H9 (cell line): ENCODE measurements around the gene PRR15. TPM values are rescaled to one million over a fixed set of nuclear protein-coding genes. Genes with fewer than 3 reads are reported as not detected.

Experiments used
- DNase-seq: peaks from one replicate; pipeline ENCODE4 v3.0.0-alpha.2; 2017
- H2AFZ ChIP-seq: one replicate; pipeline ENCODE4 v1.6.1; 2013; ENCODE audit warnings: mild to moderate bottlenecking, low read length, control low read depth, moderate library complexity
- H2AK5ac ChIP-seq: 2 replicates; pipeline ENCODE4 v1.6.1; 2013; ENCODE audit warnings: low read length, control low read depth, mixed read lengths; ENCODE audit not compliant: insufficient read length
- H2BK120ac ChIP-seq: one replicate; pipeline ENCODE4 v1.6.1; 2013; ENCODE audit warnings: low read depth, mild to moderate bottlenecking, low read length, control low read depth, inconsistent platforms; ENCODE audit not compliant: poor library complexity, severe bottlenecking
- H2BK12ac ChIP-seq: 2 replicates; pipeline ENCODE4 v1.6.1; 2013; ENCODE audit warnings: low read length, control low read depth, mixed read lengths, low read depth; ENCODE audit not compliant: insufficient read length
- H2BK15ac ChIP-seq: 2 replicates; pipeline ENCODE4 v1.6.1; 2013; ENCODE audit warnings: low read depth, low read length, control low read depth
- H2BK20ac ChIP-seq: one replicate; pipeline ENCODE4 v1.6.1; 2013; ENCODE audit warnings: low read depth, mild to moderate bottlenecking, low read length, control low read depth, inconsistent platforms; ENCODE audit not compliant: poor library complexity, severe bottlenecking
- H2BK5ac ChIP-seq: 2 replicates; pipeline ENCODE4 v1.6.1; 2013; ENCODE audit warnings: low read length, control low read depth, mixed read lengths; ENCODE audit not compliant: insufficient read length
- H3K14ac ChIP-seq: 2 replicates; pipeline ENCODE4 v1.6.1; 2013; ENCODE audit warnings: low read length, control low read depth; ENCODE audit not compliant: insufficient read depth
- H3K18ac ChIP-seq: 2 replicates; pipeline ENCODE4 v1.6.1; 2013; ENCODE audit warnings: low read depth, mild to moderate bottlenecking, mixed read lengths, low read length, control low read depth; ENCODE audit not compliant: insufficient read length
- H3K23ac ChIP-seq: 2 replicates; pipeline ENCODE4 v1.6.1; 2013; ENCODE audit warnings: low read length, control low read depth, mixed read lengths, low read depth; ENCODE audit not compliant: insufficient read length
- H3K23me2 ChIP-seq: 2 replicates; pipeline ENCODE4 v1.6.1; 2013; ENCODE audit warnings: low read depth, mild to moderate bottlenecking, mixed read lengths, low read length, control low read depth; ENCODE audit not compliant: insufficient read length, poor library complexity, severe bottlenecking
- H3K27ac ChIP-seq: 2 replicates; pipeline ENCODE4 v1.5.1; 2013; ENCODE audit warnings: low read length, control low read depth, mixed read lengths, low read depth; ENCODE audit not compliant: insufficient read length
- H3K27me3 ChIP-seq: 2 replicates; pipeline ENCODE4 v1.6.1; 2013; ENCODE audit warnings: low read length, control low read depth, inconsistent platforms; ENCODE audit not compliant: insufficient read depth
- H3K4ac ChIP-seq: 2 replicates; pipeline ENCODE4 v1.6.1; 2013; ENCODE audit warnings: low read depth, mild to moderate bottlenecking, control low read depth, inconsistent platforms, low read length, moderate library complexity
- H3K4me1 ChIP-seq: 2 replicates; pipeline ENCODE4 v1.6.1; 2013; ENCODE audit warnings: low read length, control low read depth, inconsistent platforms; ENCODE audit not compliant: insufficient read depth
- H3K4me2 ChIP-seq: 2 replicates; pipeline ENCODE4 v1.6.1; 2013; ENCODE audit warnings: low read length, control low read depth, mixed read lengths; ENCODE audit not compliant: insufficient read length, insufficient read depth
- H3K56ac ChIP-seq: 2 replicates; pipeline ENCODE4 v1.6.1; 2013; ENCODE audit warnings: low read depth, mild to moderate bottlenecking, mixed read lengths, low read length, control low read depth; ENCODE audit not compliant: insufficient read length
- H3K79me1 ChIP-seq: 2 replicates; pipeline ENCODE4 v1.6.1; 2013; ENCODE audit warnings: low read depth, mild to moderate bottlenecking, moderate library complexity, low read length, control low read depth, inconsistent platforms; ENCODE audit not compliant: insufficient read depth, poor library complexity, severe bottlenecking
- H3K79me2 ChIP-seq: 2 replicates; pipeline ENCODE4 v1.6.1; 2013; ENCODE audit warnings: low read length, control low read depth, inconsistent platforms; ENCODE audit not compliant: insufficient read depth
- H3K9ac ChIP-seq: 2 replicates; pipeline ENCODE4 v1.6.1; 2013; ENCODE audit warnings: low read length, control low read depth, mixed read lengths; ENCODE audit not compliant: insufficient read length; ENCODE audit errors: extremely low read depth
- H3K9me3 ChIP-seq: one replicate; pipeline ENCODE4 v1.6.1; 2013; ENCODE audit warnings: low read depth, low read length, inconsistent platforms; ENCODE audit not compliant: control insufficient read depth
- H3T11ph ChIP-seq: one replicate; pipeline ENCODE4 v1.6.1; 2013; ENCODE audit warnings: mild to moderate bottlenecking, low read length, control low read depth, inconsistent platforms
- H4K20me1 ChIP-seq: one replicate; pipeline ENCODE4 v1.6.1; 2013; ENCODE audit not compliant: control insufficient read depth, insufficient read length, insufficient read depth
- H4K5ac ChIP-seq: 2 replicates; pipeline ENCODE4 v1.6.1; 2013; ENCODE audit warnings: low read depth, mild to moderate bottlenecking, mixed read lengths, low read length, control low read depth; ENCODE audit not compliant: insufficient read length
- H4K8ac ChIP-seq: replicated peaks from 2 replicates; pipeline ENCODE4 v1.6.1; 2013; ENCODE audit warnings: low read length, control low read depth, mixed read lengths, low read depth; ENCODE audit not compliant: insufficient read length
- H4K91ac ChIP-seq: 2 replicates; pipeline ENCODE4 v1.6.1; 2013; ENCODE audit warnings: low read depth, mild to moderate bottlenecking, moderate library complexity, mixed read lengths, low read length, control low read depth; ENCODE audit not compliant: insufficient read length
- H3K27ac Mint-ChIP-seq, 3 experiments: 2 replicates in 2 of 3; 3 replicates in 1 of 3; pipeline ENCODE4 v1.8.0; 2020 to 2021; ENCODE audit warnings: mixed read lengths in 3 of 3, mild to moderate bottlenecking in 1 of 3, moderate library complexity in 1 of 3
- H3K27me3 Mint-ChIP-seq: 2 replicates; pipeline ENCODE4 v1.8.0; 2021; ENCODE audit warnings: low read depth, mild to moderate bottlenecking, moderate library complexity, mixed read lengths
- H3K36me3 Mint-ChIP-seq, 3 experiments: 2 replicates in 2 of 3; 3 replicates in 1 of 3; pipeline ENCODE4 v1.8.0; 2020 to 2021; ENCODE audit warnings: low read depth in 3 of 3, mixed read lengths in 3 of 3; ENCODE audit not compliant: insufficient read depth in 1 of 3
- H3K4me1 Mint-ChIP-seq, 2 experiments: 2 replicates each; pipeline ENCODE4 v1.8.0; 2020; ENCODE audit warnings: mixed read lengths in 2 of 2
- H3K4me3 Mint-ChIP-seq, 2 experiments: 2 replicates in 1 of 2; 3 replicates in 1 of 2; pipeline ENCODE4 v1.8.0; 2020 to 2021; ENCODE audit warnings: mild to moderate bottlenecking in 2 of 2, mixed read lengths in 2 of 2, moderate library complexity in 1 of 2
- H3K9me3 Mint-ChIP-seq, 2 experiments: 2 replicates in 1 of 2; 3 replicates in 1 of 2; pipeline ENCODE4 v1.8.0; 2020; ENCODE audit warnings: mild to moderate bottlenecking in 2 of 2, mixed read lengths in 2 of 2, moderate library complexity in 1 of 2
- CTCF ChIP-seq: fragments of 200-600 bp; sonication (generic); conservative IDR thresholded peaks from 3 replicates; pipeline ENCODE4 v1.8.0; 2021; ENCODE audit warnings: antibody characterized with exemption, mild to moderate bottlenecking
- WGBS: extraction: QIAGEN DNeasy Blood & Tissue Kit; methylation state at CpG from one replicate; pipeline ENCODE4 v1.1.7; 2013; ENCODE audit warnings: missing lambda C conversion rate, low lambda C conversion rate, mixed read lengths; ENCODE audit not compliant: insufficient read length; ENCODE audit errors: extremely low coverage; 5-methylcytosine and 5-hydroxymethylcytosine counted together
- total RNA-seq: library from RNA; stranded (reverse); gene quantifications from 2 replicates; pipeline ENCODE4 v1.2.1, GENCODE V29; 2021

PRR15 gene
- total RNA-seq, 1 experiment from 2014 or later: 15.1 TPM

GRCh38 chr7:29612596-29612995, 49.0 kb downstream of the PRR15 start:
- no peak overlapping the region for H3K4me3 Mint-ChIP-seq
- Histone ChIP-seq H3K4me1 (peaks cover 7% of the 10 kb centered on the region; the same call in 1 of the 2 replicates), H3K9ac (no peak overlapping the region), H2AFZ (no peak overlapping the region), H3K56ac (no peak overlapping the region), H3K14ac (no peak overlapping the region), H3K4me2 (no peak overlapping the region), H2BK20ac (no peak overlapping the region), H3K79me1 (no peaks in the 10 kb centered on the region), H4K8ac (no peak overlapping the region), H3K23ac (no peak overlapping the region), H4K5ac (no peak overlapping the region), H3K79me2 (no peaks in the 10 kb centered on the region), H3K4ac (no peak overlapping the region), H2BK15ac (no peak overlapping the region), H3K27ac (no peak overlapping the region), H2BK120ac (no peak overlapping the region), H4K20me1 (no peaks in the 10 kb centered on the region), H4K91ac (no peak overlapping the region), H3K18ac (no peak overlapping the region), H2BK12ac (no peak overlapping the region), H2AK5ac (no peak overlapping the region), H3T11ph (no peak overlapping the region), H3K27me3 (no peaks in the 10 kb centered on the region), H3K23me2 (no peaks in the 10 kb centered on the region), H3K9me3 (no peaks in the 10 kb centered on the region), H2BK5ac (no peak overlapping the region)
- 0 out of 3 replicates have a peak, but pooled peaks have one; percentile 14 for TF ChIP-seq CTCF
- H3K4me1 Mint-ChIP-seq: peaks cover 53 to 57% of the 10 kb centered on the region in 2 experiments
- WGBS: no CpG with 5 or more reads among the region's 2 CpGs
- H3K27ac Mint-ChIP-seq: peak overlapping the region; percentile 1 to 87 (median 29); a peak in 5 of 7 replicates
- peaks cover 2 to 4% of the 10 kb centered on the region in 2 experiments; a peak in 4 of 5 replicates for H3K9me3 Mint-ChIP-seq
- no peaks in the 10 kb centered on the region; the same call in 1 of the 2 replicates for H3K27me3 Mint-ChIP-seq
- peaks cover under 1 to 11% (median 4%) of the 10 kb centered on the region in 3 experiments; a peak in 4 of 7 replicates for H3K36me3 Mint-ChIP-seq
- no peak for DNase-seq
